HG02981 (cell line): ENCODE results near the gene LTA4H.
A peak's percentile ranks its signal among the peaks of the same experiment; 100 is the strongest.
"Not testable (repeated sequence)": the region's sequence is repeated elsewhere in the genome, so short reads cannot be mapped to it uniquely, and the experiment has no call there.

ENCODE experiments used
- ATAC-seq: cut with Tn5 transposase; IDR thresholded peaks from one replicate; pipeline ENCODE4 v1.9.1; 2021; ENCODE audit warnings: mild to moderate bottlenecking, moderate library complexity; ENCODE audit not compliant: unreplicated experiment

LTA4H gene

GRCh38 chr12:96035283-96036236 lies at the start of gene LTA4H:
Gene LTA4H, minus strand, starts transcription at chr12:96035587. Its CDS starts 68 bp downstream, at chr12:96035519.
- peak; percentile 86 for ATAC-seq

- ATAC-seq = no peak
Observed at GRCh38 chr12:96084624-96085023, 49.2 kb upstream of the LTA4H start.

- no peak for ATAC-seq
Observed at GRCh38 chr12:96083020-96083719, 47.8 kb upstream of the LTA4H start.

GRCh38 chr12:96081596-96081995 lies 46.2 kb upstream of the LTA4H start:
- ATAC-seq = no peak

- no peak for ATAC-seq
Observed at GRCh38 chr12:96078231-96079135, 43.1 kb upstream of the LTA4H start.

- no peak for ATAC-seq
Observed at GRCh38 chr12:96077081-96077480, 41.7 kb upstream of the LTA4H start.

GRCh38 chr12:96075560-96075959 lies 40.2 kb upstream of the LTA4H start:
- no peak for ATAC-seq

- no peak for ATAC-seq
Observed at GRCh38 chr12:96073346-96074330, 38.3 kb upstream of the LTA4H start.

- no peak for ATAC-seq
Observed at GRCh38 chr12:96070670-96071279, 35.4 kb upstream of the LTA4H start.

GRCh38 chr12:96069511-96070231 lies 34.3 kb upstream of the LTA4H start:
- ATAC-seq = no peak

GRCh38 chr12:96068636-96069035 lies 33.2 kb upstream of the LTA4H start:
- no peak for ATAC-seq

- no peak for ATAC-seq
Observed at GRCh38 chr12:96068111-96068510, 32.7 kb upstream of the LTA4H start.

GRCh38 chr12:96065776-96066175 lies 30.4 kb upstream of the LTA4H start:
- ATAC-seq = not testable (repeated sequence)

GRCh38 chr12:96064966-96065365 lies 29.6 kb upstream of the LTA4H start:
- ATAC-seq = no peak

- no peak for ATAC-seq
Observed at GRCh38 chr12:96064271-96064670, 28.9 kb upstream of the LTA4H start.

- no peak for ATAC-seq
Observed at GRCh38 chr12:96063046-96063445, 27.7 kb upstream of the LTA4H start.

- peak; percentile 64 for ATAC-seq
Observed at GRCh38 chr12:96061864-96062453, 26.6 kb upstream of the LTA4H start.

GRCh38 chr12:96061323-96061722 lies 25.9 kb upstream of the LTA4H start:
- no peak for ATAC-seq
